A549 (cell line): ENCODE measurements around the gene MAML2. TPM values are rescaled to one million over a fixed set of nuclear protein-coding genes. Genes with fewer than 3 reads are reported as not detected.

Experiments used
- ATAC-seq, 2 experiments: fragments of 200-7000 bp in 1 of 2; fragments of >200 bp in 1 of 2; cut with Nextera tagmentation in 1 of 2; cut with Tn5 transposase in 1 of 2; 3 replicates each; pipeline versions ENCODE4 v1.8.0 to v1.9.1; 2018 to 2020; ENCODE audit warnings: mild to moderate bottlenecking in 1 of 2, moderate library complexity in 1 of 2
- CTCF ChIA-PET: fragments of 300-600 bp; sonication (Branson Sonifier 250); formaldehyde crosslinking; extraction: SDS; loops from one replicate; lab custom pipeline; 2021; ENCODE audit warnings: antibody characterized with exemption, inconsistent platforms; lab: Yijun Ruan, JAX
- POLR2A ChIA-PET: fragments of 350-600 bp; formaldehyde crosslinking; extraction: SDS; loops from one replicate; lab custom pipeline; 2021; ENCODE audit warnings: antibody characterized with exemption, inconsistent platforms; lab: Yijun Ruan, JAX
- DNase-seq, 2 experiments: peaks; one replicate each; pipeline versions ENCODE4 v3.0.0 to v3.0.0-alpha.2; 2011 to 2016; ENCODE audit warnings: low read depth in 1 of 2, low spot score in 1 of 2
- FAIRE-seq: peaks from 2 replicates; lab custom pipeline; 2011; peaks lifted over from hg19 to GRCh38; lab: Jason Lieb, UNC
- H3K27ac ChIP-seq, 2 experiments: fragments of >200 bp; sonication (Bioruptor Twin); formaldehyde crosslinking; 3 replicates each; pipeline ENCODE4 v1.5.1; 2016 to 2017
- H3K4me1 ChIP-seq: fragments of >200 bp; sonication (Bioruptor Twin); formaldehyde crosslinking; 3 replicates; pipeline ENCODE4 v1.6.1; 2016
- H3K4me2 ChIP-seq: fragments of >200 bp; sonication (Bioruptor Twin); formaldehyde crosslinking; 3 replicates; pipeline ENCODE4 v1.6.1; 2016
- H3K4me3 ChIP-seq: fragments of >200 bp; sonication (Bioruptor Twin); formaldehyde crosslinking; 3 replicates; pipeline ENCODE4 v1.5.1; 2016
- H3K9me3 ChIP-seq: fragments of >200 bp; sonication (Bioruptor Twin); formaldehyde crosslinking; 3 replicates; pipeline ENCODE4 v1.6.1; 2016
- BHLHE40 ChIP-seq: IDR thresholded peaks from 2 replicates; pipeline ENCODE4 v1.6.1; 2012; ENCODE audit warnings: low read depth, low read length, inconsistent platforms
- CBX2 ChIP-seq: fragments of 200-600 bp; sonication (generic); IDR thresholded peaks from 2 replicates; pipeline ENCODE4 v1.6.1; 2016; ENCODE audit warnings: low read depth, mild to moderate bottlenecking, borderline replicate concordance
- CBX8 ChIP-seq: fragments of 200-600 bp; sonication (generic); IDR thresholded peaks from 2 replicates; pipeline ENCODE4 v1.6.1; 2016
- ESRRA ChIP-seq: fragments of 150-350 bp; IDR thresholded peaks from 2 replicates; pipeline ENCODE4 v1.6.1; 2014; ENCODE audit warnings: mild to moderate bottlenecking, low read length, borderline replicate concordance
- FOSL2 ChIP-seq, 2 experiments: fragments of 450-650 bp in 1 of 2; fragments of >200 bp in 1 of 2; sonication (Bioruptor Twin) in 1 of 2; formaldehyde crosslinking; IDR thresholded peaks; 2 replicates each; pipeline versions ENCODE4 v1.5.0 to v1.6.1; 2016 to 2020; ENCODE audit warnings: mild to moderate bottlenecking in 1 of 2, moderate library complexity in 1 of 2
- GATA3 ChIP-seq: IDR thresholded peaks from 2 replicates; pipeline ENCODE4 v1.6.1; 2012; ENCODE audit warnings: borderline replicate concordance
- HEYL ChIP-seq: fragments of 250-450 bp; sonication (Bioruptor Pico); IDR thresholded peaks from 2 replicates; pipeline ENCODE4 v1.8.0; 2021; ENCODE audit warnings: mild to moderate bottlenecking, moderate library complexity
- HOXA7 ChIP-seq: fragments of 250-450 bp; sonication (Bioruptor Pico); IDR thresholded peaks from 2 replicates; pipeline ENCODE4 v1.5.0; 2020; ENCODE audit warnings: mild to moderate bottlenecking, moderate library complexity
- HOXB13 ChIP-seq: fragments of 250-450 bp; sonication (Bioruptor Pico); IDR thresholded peaks from 2 replicates; pipeline ENCODE4 v1.5.0; 2020; ENCODE audit warnings: low read depth, mild to moderate bottlenecking, moderate library complexity
- HOXB5 ChIP-seq: fragments of 250-450 bp; sonication (Bioruptor Pico); IDR thresholded peaks from 2 replicates; pipeline ENCODE4 v1.5.0; 2020; ENCODE audit warnings: mild to moderate bottlenecking, moderate library complexity
- JUNB ChIP-seq: fragments of >200 bp; sonication (Bioruptor Twin); formaldehyde crosslinking; IDR thresholded peaks from 2 replicates; pipeline ENCODE4 v1.6.1; 2016
- MYC ChIP-seq: IDR thresholded peaks from 2 replicates; pipeline ENCODE4 v1.6.1; 2012; ENCODE audit warnings: mild to moderate bottlenecking, inconsistent platforms, low read length, improper control_type of control experiment, borderline replicate concordance
- NFE2L2 ChIP-seq: fragments of 150-350 bp; conservative IDR thresholded peaks from 2 replicates; pipeline ENCODE4 v1.6.1; 2014; ENCODE audit warnings: low read length
- NR3C1 ChIP-seq: fragments of >200 bp; sonication (Bioruptor Twin); formaldehyde crosslinking; IDR thresholded peaks from 3 replicates; pipeline ENCODE4 v1.6.1; 2017
- RAD21 ChIP-seq, 2 experiments: fragments of >200 bp in 1 of 2; sonication (Bioruptor Twin) in 1 of 2; formaldehyde crosslinking in 1 of 2; IDR thresholded peaks in 1 of 2; conservative IDR thresholded peaks in 1 of 2; 2 replicates in 1 of 2; 3 replicates in 1 of 2; pipeline ENCODE4 v1.6.1; 2012 to 2018; ENCODE audit warnings: inconsistent platforms in 1 of 2
- RFX5 ChIP-seq: fragments of 450-650 bp; IDR thresholded peaks from 2 replicates; pipeline ENCODE4 v1.7.1; 2014; ENCODE audit warnings: antibody characterized with exemption, mild to moderate bottlenecking, moderate library complexity
- SMC3 ChIP-seq: fragments of >200 bp; sonication (Bioruptor Twin); formaldehyde crosslinking; IDR thresholded peaks from 3 replicates; pipeline ENCODE4 v1.6.1; 2018; ENCODE audit warnings: inconsistent platforms
- ZC3H11A ChIP-seq: fragments of 450-650 bp; IDR thresholded peaks from 2 replicates; pipeline ENCODE4 v1.6.1; 2014; ENCODE audit warnings: antibody characterized with exemption, mild to moderate bottlenecking
- WGBS: methylation state at CpG from one replicate; pipeline ENCODE4 v1.1.6; 2017; ENCODE audit errors: missing lambda C conversion rate; 5-methylcytosine and 5-hydroxymethylcytosine counted together
- polyA plus RNA-seq, 4 experiments: library from polyadenylated mRNA; depleted of rRNA in 3 of 4; stranded (reverse); fragments of >200 nt; fragmentation: RNase III in 1 of 4; extraction: RNeasy Plus Mini Kit Qiagen cat#74134 plus additional on column Dnase treatment in 1 of 4; gene quantifications; 2 replicates in 3 of 4; 3 replicates in 1 of 4; pipeline ENCODE4 v1.2.3, GENCODE V29; 2011 to 2017
- TF ChIP-seq, protein P1 (sequence below): fragments of 250-450 bp; sonication (Bioruptor Pico); IDR thresholded peaks from 2 replicates; pipeline ENCODE4 v1.5.0; 2020; ENCODE audit warnings: low read depth, mild to moderate bottlenecking, moderate library complexity
- TF ChIP-seq, protein P2 (sequence below): fragments of >200 bp; sonication (Bioruptor Twin); formaldehyde crosslinking; IDR thresholded peaks from 3 replicates; pipeline ENCODE4 v1.5.1; 2016
- TF ChIP-seq, protein P3 (sequence below): fragments of 150-350 bp; IDR thresholded peaks from 2 replicates; pipeline ENCODE4 v1.6.1; 2014; ENCODE audit warnings: low read depth, mild to moderate bottlenecking, low read length
- TF ChIP-seq, protein P4 (sequence below): IDR thresholded peaks from 2 replicates; pipeline ENCODE4 v1.6.1; 2012
- TF ChIP-seq, protein P5 (sequence below): IDR thresholded peaks from 2 replicates; pipeline ENCODE4 v1.6.1; 2012; ENCODE audit warnings: low read depth, borderline replicate concordance
- TF ChIP-seq, protein P6 (sequence below): fragments of 200-600 bp; sonication (generic); IDR thresholded peaks from 2 replicates; pipeline ENCODE4 v1.6.1; 2016; ENCODE audit warnings: antibody characterized with exemption, mild to moderate bottlenecking, moderate library complexity

The MAML2 gene
- polyA plus RNA-seq, 2 of the 4 experiments (the other 2 are of a cell fraction), result 1.5 to 2.5 TPM

DNA sequence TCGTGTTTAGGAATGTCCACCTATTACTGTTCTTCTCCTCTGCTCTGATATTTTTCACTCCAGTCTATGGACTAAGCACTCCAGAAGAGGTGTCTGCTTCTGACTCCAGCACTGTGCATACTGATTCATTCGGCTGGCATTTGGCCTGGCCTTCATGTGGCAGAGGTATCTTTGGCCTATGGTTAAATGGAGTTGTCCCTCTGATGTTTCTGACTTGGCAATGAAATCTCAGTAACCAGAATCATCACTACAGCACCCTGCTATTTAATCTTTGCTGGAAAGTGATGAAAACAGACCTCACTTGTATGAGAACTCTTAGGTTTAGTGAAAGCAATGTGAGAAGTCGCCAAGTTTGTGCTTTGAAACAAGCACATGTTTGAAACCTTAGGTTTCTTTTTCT, 155.2 kb downstream of the MAML2 start:
- DNase-seq, result peak in 1 of 2 experiments; percentile 26

DNA sequence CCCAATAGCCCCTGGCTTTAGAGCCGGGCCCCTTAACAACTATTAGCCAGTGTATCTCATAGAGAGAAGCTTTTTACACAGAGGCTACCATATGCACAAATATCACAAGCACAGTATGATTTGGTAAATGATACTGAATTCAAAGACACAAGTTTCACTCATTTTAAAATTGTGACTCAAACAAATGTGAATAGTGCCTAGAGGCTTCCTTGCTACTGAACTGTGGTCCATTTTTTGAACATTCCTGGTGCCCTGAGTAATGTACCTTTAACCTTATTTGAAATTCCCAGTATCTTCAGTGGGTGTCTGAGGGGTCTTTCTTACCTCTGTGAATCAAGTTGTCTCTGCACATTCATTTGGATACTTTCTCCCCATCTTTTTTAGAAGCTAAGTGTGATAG, 156.2 kb downstream of the MAML2 start:
- CTCF ChIA-PET, result interaction anchor here (1.0 to 1.8 kb wide), 4 partner anchors 15 to 31 kb away, joined by 3 read pairs; no protein-coding TSS in a partner anchor
- no peak for ATAC-seq
- FAIRE-seq, result no peak

More for the DNA sequence above, 155.2 kb downstream of the MAML2 start:
- ChIA-PET POLR2A (no interaction called here), CTCF (no interaction called here)
- 56% methylated on average over 3 of the region's 3 CpGs for WGBS
- no peak for FAIRE-seq
- TF ChIP-seq, protein P1, sequence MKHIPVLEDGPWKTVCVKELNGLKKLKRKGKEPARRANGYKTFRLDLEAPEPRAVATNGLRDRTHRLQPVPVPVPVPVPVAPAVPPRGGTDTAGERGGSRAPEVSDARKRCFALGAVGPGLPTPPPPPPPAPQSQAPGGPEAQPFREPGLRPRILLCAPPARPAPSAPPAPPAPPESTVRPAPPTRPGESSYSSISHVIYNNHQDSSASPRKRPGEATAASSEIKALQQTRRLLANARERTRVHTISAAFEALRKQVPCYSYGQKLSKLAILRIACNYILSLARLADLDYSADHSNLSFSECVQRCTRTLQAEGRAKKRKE (CRISPR knock-in tag), result no peak
- TF ChIP-seq FOSL2 (IDR thresholded peaks at IDR 0.05) (0 out of 2 replicates have a peak, but pooled peaks have one; percentile 18), FOSL2 (CRISPR knock-in tag; IDR thresholded peaks at IDR 0.05) (no peak), ZC3H11A (no peak), CBX2 (no peak), JUNB (peak; percentile 21; the same call in 1 of the 2 replicates)
- H3K27ac ChIP-seq, result peak overlapping the region; percentile 62 to 68
- H3K4me1 ChIP-seq, result peaks cover 27% of the 10 kb centered on the region
- no peak overlapping the region for H3K4me3 ChIP-seq
- no peaks in the 10 kb centered on the region for H3K9me3 ChIP-seq
- H3K4me2 ChIP-seq, result peak overlapping the region; percentile 58
- peak; percentile 91 to 94 for ATAC-seq

DNA sequence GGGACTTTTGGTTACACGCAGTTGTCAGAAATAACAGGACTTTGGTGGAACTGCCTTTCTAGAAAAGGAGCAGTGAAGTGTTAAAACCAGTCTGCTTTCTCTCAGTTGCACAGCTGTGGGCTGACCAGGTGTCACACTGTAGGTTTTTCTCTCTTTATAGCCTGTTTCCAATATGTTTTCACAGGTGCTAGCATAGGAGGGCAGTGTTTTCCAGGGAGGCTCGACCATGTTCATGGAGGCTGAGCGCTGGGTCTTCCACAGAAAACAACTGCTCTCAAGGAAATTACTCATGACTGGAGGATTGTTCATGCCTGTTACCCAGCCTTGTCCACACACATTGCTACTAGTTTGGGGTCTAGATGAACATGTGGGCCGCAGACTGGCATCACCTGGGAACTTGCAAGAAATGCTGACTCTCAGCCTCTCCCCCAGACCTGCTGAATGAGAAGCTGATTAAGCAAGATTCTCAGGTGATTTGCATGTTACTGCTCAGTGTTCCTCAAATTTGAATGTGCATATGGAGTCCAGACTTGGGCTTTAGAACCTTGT, 157.7 kb downstream of the MAML2 start:
- no peak overlapping the region for H3K27ac ChIP-seq
- no peak overlapping the region for H3K4me2 ChIP-seq
- ATAC-seq (no peak), DNase-seq (no peak), FAIRE-seq (no peak)
- no peaks in the 10 kb centered on the region for H3K9me3 ChIP-seq
- CTCF ChIA-PET, result interaction anchor here (0.6 to 1.8 kb wide), 4 partner anchors 30 to 158 kb away, joined by 3 to 6 read pairs (median 3); partner anchors contain the start of gene MAML2
- 82% methylated on average over 4 of the region's 4 CpGs for WGBS
- POLR2A ChIA-PET, result no interaction called here
- no peak overlapping the region for H3K4me3 ChIP-seq
- H3K4me1 ChIP-seq, result peaks cover 27% of the 10 kb centered on the region
- no peak for TF ChIP-seq BHLHE40
- no peak for TF ChIP-seq CBX2
- TF ChIP-seq HOXB5 (CRISPR knock-in tag), result no peak
- TF ChIP-seq NR3C1, result no peak
- TF ChIP-seq, protein P2, sequence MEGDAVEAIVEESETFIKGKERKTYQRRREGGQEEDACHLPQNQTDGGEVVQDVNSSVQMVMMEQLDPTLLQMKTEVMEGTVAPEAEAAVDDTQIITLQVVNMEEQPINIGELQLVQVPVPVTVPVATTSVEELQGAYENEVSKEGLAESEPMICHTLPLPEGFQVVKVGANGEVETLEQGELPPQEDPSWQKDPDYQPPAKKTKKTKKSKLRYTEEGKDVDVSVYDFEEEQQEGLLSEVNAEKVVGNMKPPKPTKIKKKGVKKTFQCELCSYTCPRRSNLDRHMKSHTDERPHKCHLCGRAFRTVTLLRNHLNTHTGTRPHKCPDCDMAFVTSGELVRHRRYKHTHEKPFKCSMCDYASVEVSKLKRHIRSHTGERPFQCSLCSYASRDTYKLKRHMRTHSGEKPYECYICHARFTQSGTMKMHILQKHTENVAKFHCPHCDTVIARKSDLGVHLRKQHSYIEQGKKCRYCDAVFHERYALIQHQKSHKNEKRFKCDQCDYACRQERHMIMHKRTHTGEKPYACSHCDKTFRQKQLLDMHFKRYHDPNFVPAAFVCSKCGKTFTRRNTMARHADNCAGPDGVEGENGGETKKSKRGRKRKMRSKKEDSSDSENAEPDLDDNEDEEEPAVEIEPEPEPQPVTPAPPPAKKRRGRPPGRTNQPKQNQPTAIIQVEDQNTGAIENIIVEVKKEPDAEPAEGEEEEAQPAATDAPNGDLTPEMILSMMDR, result no peak
- TF ChIP-seq SMC3, result no peak
- TF ChIP-seq, protein P3, sequence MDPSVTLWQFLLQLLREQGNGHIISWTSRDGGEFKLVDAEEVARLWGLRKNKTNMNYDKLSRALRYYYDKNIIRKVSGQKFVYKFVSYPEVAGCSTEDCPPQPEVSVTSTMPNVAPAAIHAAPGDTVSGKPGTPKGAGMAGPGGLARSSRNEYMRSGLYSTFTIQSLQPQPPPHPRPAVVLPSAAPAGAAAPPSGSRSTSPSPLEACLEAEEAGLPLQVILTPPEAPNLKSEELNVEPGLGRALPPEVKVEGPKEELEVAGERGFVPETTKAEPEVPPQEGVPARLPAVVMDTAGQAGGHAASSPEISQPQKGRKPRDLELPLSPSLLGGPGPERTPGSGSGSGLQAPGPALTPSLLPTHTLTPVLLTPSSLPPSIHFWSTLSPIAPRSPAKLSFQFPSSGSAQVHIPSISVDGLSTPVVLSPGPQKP, result no peak
- no peak for TF ChIP-seq NFE2L2
- TF ChIP-seq, protein P4, sequence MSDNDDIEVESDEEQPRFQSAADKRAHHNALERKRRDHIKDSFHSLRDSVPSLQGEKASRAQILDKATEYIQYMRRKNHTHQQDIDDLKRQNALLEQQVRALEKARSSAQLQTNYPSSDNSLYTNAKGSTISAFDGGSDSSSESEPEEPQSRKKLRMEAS, result no peak
- no peak for TF ChIP-seq HEYL (CRISPR knock-in tag)
- TF ChIP-seq HOXB13 (CRISPR knock-in tag), result no peak
- TF ChIP-seq GATA3, result no peak
- no peak for TF ChIP-seq ESRRA

More for the DNA sequence above, 156.2 kb downstream of the MAML2 start:
- Histone ChIP-seq H3K4me2 (no peak overlapping the region; the same call in 2 of the 3 replicates), H3K4me3 (no peak overlapping the region), H3K9me3 (no peaks in the 10 kb centered on the region), H3K27ac (peak overlapping the region in 1 of 2 experiments; percentile 48; a peak in 2 of 6 replicates), H3K4me1 (peaks cover 27% of the 10 kb centered on the region)
- POLR2A ChIA-PET, result no interaction called here
- no peak for DNase-seq
- no peak for TF ChIP-seq CBX8
- TF ChIP-seq HOXA7, result no peak
- TF ChIP-seq FOSL2 (IDR thresholded peaks at IDR 0.05), result no peak
- TF ChIP-seq FOSL2 (CRISPR knock-in tag; IDR thresholded peaks at IDR 0.05), result no peak
- TF ChIP-seq HOXB13 (CRISPR knock-in tag), result no peak
- TF ChIP-seq NR3C1, result no peak
- TF ChIP-seq, protein P5, sequence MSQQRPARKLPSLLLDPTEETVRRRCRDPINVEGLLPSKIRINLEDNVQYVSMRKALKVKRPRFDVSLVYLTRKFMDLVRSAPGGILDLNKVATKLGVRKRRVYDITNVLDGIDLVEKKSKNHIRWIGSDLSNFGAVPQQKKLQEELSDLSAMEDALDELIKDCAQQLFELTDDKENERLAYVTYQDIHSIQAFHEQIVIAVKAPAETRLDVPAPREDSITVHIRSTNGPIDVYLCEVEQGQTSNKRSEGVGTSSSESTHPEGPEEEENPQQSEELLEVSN, result no peak
- no peak for TF ChIP-seq BHLHE40
- TF ChIP-seq RAD21 (conservative IDR thresholded peaks at IDR 0.05 in 1 of 2, IDR thresholded peaks at IDR 0.05 in 1 of 2), result no peak
- no peak for TF ChIP-seq RFX5
- TF ChIP-seq NFE2L2, result no peak
- TF ChIP-seq SMC3, result no peak
- TF ChIP-seq, protein P6, sequence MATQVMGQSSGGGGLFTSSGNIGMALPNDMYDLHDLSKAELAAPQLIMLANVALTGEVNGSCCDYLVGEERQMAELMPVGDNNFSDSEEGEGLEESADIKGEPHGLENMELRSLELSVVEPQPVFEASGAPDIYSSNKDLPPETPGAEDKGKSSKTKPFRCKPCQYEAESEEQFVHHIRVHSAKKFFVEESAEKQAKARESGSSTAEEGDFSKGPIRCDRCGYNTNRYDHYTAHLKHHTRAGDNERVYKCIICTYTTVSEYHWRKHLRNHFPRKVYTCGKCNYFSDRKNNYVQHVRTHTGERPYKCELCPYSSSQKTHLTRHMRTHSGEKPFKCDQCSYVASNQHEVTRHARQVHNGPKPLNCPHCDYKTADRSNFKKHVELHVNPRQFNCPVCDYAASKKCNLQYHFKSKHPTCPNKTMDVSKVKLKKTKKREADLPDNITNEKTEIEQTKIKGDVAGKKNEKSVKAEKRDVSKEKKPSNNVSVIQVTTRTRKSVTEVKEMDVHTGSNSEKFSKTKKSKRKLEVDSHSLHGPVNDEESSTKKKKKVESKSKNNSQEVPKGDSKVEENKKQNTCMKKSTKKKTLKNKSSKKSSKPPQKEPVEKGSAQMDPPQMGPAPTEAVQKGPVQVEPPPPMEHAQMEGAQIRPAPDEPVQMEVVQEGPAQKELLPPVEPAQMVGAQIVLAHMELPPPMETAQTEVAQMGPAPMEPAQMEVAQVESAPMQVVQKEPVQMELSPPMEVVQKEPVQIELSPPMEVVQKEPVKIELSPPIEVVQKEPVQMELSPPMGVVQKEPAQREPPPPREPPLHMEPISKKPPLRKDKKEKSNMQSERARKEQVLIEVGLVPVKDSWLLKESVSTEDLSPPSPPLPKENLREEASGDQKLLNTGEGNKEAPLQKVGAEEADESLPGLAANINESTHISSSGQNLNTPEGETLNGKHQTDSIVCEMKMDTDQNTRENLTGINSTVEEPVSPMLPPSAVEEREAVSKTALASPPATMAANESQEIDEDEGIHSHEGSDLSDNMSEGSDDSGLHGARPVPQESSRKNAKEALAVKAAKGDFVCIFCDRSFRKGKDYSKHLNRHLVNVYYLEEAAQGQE, result no peak
- no peak for TF ChIP-seq MYC
- 100% methylated on average over 1 of the region's 1 CpG for WGBS
